Liver (tissue), 3 donors: Measurements from ENCODE around the gene ZNF32.

ENCODE experiments used
- EGR1 ChIP-seq, 2 donors: IDR thresholded peaks; 2 replicates each; pipeline ENCODE4 v1.6.1; 2016 to 2018; ENCODE audit warnings: antibody characterized with exemption in 2 of 2, low read depth in 2 of 2
- GABPA ChIP-seq, 2 donors: IDR thresholded peaks in 1 of 2; conservative IDR thresholded peaks in 1 of 2; 2 replicates each; pipeline ENCODE4 v1.6.1; 2016; ENCODE audit warnings: antibody characterized with exemption in 2 of 2, mild to moderate bottlenecking in 1 of 2, moderate library complexity in 1 of 2
- TAF1 ChIP-seq: conservative IDR thresholded peaks from 2 replicates; pipeline ENCODE4 v1.6.1; 2016; ENCODE audit warnings: antibody characterized with exemption, mild to moderate bottlenecking
- TF ChIP-seq, protein P1 (sequence below): IDR thresholded peaks from 2 replicates; pipeline ENCODE4 v1.6.1; 2016; ENCODE audit warnings: antibody characterized with exemption, mild to moderate bottlenecking
- TF ChIP-seq, protein P2 (sequence below): fragments of 150-350 bp; IDR thresholded peaks from 2 replicates; pipeline ENCODE4 v1.5.1; 2017; ENCODE audit warnings: improper control_type of control experiment, low read depth, low read length; ENCODE audit not compliant: missing input control
- donor health status: healthy.
- donor health status: healthy.

DNA sequence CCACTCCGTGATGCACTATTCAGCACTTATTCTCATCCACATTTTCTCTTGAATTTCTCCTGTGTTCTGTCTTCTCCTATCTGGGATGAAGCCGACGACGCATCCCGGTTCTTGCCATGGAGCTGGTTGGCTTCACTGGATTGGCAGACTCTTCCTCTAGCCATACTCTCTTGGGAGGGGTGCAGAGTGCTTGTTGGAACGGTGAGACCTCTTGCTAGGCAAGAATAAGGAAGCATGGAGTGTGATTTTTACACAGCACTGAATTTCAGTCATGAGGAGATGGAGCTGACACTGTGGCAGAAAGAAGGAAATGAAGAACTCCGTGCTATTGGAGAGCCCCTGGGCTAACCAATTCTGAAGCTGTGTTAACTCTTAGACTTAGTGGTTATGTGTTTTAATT is 28.2 kb upstream of the ZNF32 start:
- TF ChIP-seq EGR1 (IDR thresholded peaks at IDR 0.05; ENCODE audit: low read depth in 2 of 2) (no peak), TAF1 (no peak), GABPA (IDR thresholded peaks at IDR 0.05 in 1 of 2, conservative IDR thresholded peaks at IDR 0.05 in 1 of 2) (no peak)
- TF ChIP-seq, protein P1, sequence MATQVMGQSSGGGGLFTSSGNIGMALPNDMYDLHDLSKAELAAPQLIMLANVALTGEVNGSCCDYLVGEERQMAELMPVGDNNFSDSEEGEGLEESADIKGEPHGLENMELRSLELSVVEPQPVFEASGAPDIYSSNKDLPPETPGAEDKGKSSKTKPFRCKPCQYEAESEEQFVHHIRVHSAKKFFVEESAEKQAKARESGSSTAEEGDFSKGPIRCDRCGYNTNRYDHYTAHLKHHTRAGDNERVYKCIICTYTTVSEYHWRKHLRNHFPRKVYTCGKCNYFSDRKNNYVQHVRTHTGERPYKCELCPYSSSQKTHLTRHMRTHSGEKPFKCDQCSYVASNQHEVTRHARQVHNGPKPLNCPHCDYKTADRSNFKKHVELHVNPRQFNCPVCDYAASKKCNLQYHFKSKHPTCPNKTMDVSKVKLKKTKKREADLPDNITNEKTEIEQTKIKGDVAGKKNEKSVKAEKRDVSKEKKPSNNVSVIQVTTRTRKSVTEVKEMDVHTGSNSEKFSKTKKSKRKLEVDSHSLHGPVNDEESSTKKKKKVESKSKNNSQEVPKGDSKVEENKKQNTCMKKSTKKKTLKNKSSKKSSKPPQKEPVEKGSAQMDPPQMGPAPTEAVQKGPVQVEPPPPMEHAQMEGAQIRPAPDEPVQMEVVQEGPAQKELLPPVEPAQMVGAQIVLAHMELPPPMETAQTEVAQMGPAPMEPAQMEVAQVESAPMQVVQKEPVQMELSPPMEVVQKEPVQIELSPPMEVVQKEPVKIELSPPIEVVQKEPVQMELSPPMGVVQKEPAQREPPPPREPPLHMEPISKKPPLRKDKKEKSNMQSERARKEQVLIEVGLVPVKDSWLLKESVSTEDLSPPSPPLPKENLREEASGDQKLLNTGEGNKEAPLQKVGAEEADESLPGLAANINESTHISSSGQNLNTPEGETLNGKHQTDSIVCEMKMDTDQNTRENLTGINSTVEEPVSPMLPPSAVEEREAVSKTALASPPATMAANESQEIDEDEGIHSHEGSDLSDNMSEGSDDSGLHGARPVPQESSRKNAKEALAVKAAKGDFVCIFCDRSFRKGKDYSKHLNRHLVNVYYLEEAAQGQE = no peak
- TF ChIP-seq, protein P2, sequence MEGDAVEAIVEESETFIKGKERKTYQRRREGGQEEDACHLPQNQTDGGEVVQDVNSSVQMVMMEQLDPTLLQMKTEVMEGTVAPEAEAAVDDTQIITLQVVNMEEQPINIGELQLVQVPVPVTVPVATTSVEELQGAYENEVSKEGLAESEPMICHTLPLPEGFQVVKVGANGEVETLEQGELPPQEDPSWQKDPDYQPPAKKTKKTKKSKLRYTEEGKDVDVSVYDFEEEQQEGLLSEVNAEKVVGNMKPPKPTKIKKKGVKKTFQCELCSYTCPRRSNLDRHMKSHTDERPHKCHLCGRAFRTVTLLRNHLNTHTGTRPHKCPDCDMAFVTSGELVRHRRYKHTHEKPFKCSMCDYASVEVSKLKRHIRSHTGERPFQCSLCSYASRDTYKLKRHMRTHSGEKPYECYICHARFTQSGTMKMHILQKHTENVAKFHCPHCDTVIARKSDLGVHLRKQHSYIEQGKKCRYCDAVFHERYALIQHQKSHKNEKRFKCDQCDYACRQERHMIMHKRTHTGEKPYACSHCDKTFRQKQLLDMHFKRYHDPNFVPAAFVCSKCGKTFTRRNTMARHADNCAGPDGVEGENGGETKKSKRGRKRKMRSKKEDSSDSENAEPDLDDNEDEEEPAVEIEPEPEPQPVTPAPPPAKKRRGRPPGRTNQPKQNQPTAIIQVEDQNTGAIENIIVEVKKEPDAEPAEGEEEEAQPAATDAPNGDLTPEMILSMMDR = no peak
